HEK293 (cell line): ENCODE data around the gene C1D.
A peak's percentile ranks its signal among the peaks of the same experiment; 100 is the strongest.

Source experiments
- CTCF ChIA-PET: fragments of 350-600 bp; formaldehyde crosslinking; extraction: SDS; loops from one replicate; lab custom pipeline; 2021; ENCODE audit warnings: antibody characterized with exemption; lab: Yijun Ruan, JAX
- POLR2A ChIA-PET: fragments of 300-600 bp; formaldehyde crosslinking; extraction: SDS; loops from one replicate; lab custom pipeline; 2020; ENCODE audit warnings: antibody characterized with exemption, inconsistent platforms; lab: Yijun Ruan, JAX
- H3K27ac ChIP-seq: fragments of 200-500 bp; sonication (Bioruptor generic); 2 replicates; pipeline ENCODE4 v1.5.1; 2014; ENCODE audit warnings: low read depth, low read length, control low read depth, inconsistent platforms; ENCODE audit errors: extremely low read depth
- H3K36me3 ChIP-seq, 2 experiments: fragments of 200-500 bp in 1 of 2; sonication (Bioruptor generic) in 1 of 2; 1 replicate in 1 of 2; 2 replicates in 1 of 2; pipeline ENCODE4 v1.5.1; 2014 to 2017; ENCODE audit warnings: inconsistent platforms in 2 of 2, low read length in 2 of 2; ENCODE audit not compliant: control insufficient read depth in 2 of 2, insufficient read depth in 1 of 2
- H3K4me1 ChIP-seq: fragments of 200-500 bp; sonication (Bioruptor generic); 2 replicates; pipeline ENCODE4 v1.5.1; 2014; ENCODE audit warnings: mild to moderate bottlenecking, low read length, inconsistent platforms; ENCODE audit not compliant: control insufficient read depth, insufficient read depth
- H3K4me3 ChIP-seq: 2 replicates; pipeline ENCODE4 v1.5.1; 2011; ENCODE audit warnings: low read depth, mild to moderate bottlenecking, control low read depth, low read length, moderate library complexity
- H3K9me3 ChIP-seq: fragments of 200-500 bp; sonication (Bioruptor generic); 2 replicates; pipeline ENCODE4 v1.5.1; 2014; ENCODE audit warnings: low read depth, low read length, inconsistent platforms; ENCODE audit not compliant: control insufficient read depth, insufficient read depth
- KLF16 ChIP-seq: fragments of 450-650 bp; formaldehyde crosslinking; IDR thresholded peaks from 2 replicates; pipeline ENCODE4 v1.5.1; 2017; ENCODE audit warnings: missing biosample characterization, missing genetic modification characterization
- KLF7 ChIP-seq: fragments of 450-650 bp; formaldehyde crosslinking; IDR thresholded peaks from 2 replicates; pipeline ENCODE4 v1.5.1; 2016; ENCODE audit warnings: missing biosample characterization, missing genetic modification characterization, borderline replicate concordance
- OVOL3 ChIP-seq: fragments of 450-650 bp; formaldehyde crosslinking; IDR thresholded peaks from 2 replicates; pipeline ENCODE4 v1.5.1; 2016; ENCODE audit warnings: missing biosample characterization, missing genetic modification characterization
- PRDM10 ChIP-seq: fragments of 450-650 bp; formaldehyde crosslinking; IDR thresholded peaks from 2 replicates; pipeline ENCODE4 v1.5.1; 2016; ENCODE audit warnings: missing biosample characterization, missing genetic modification characterization
- SETDB1 ChIP-seq: IDR thresholded peaks from one replicate; pipeline ENCODE4 v1.6.1; 2017; ENCODE audit warnings: mild to moderate bottlenecking, low read length, moderate library complexity, mixed read lengths; ENCODE audit not compliant: insufficient read length
- YY1 ChIP-seq: fragments of 450-650 bp; formaldehyde crosslinking; IDR thresholded peaks from 2 replicates; pipeline ENCODE4 v1.5.1; 2018; ENCODE audit warnings: missing biosample characterization, missing genetic modification characterization
- ZBTB1 ChIP-seq: fragments of 450-650 bp; formaldehyde crosslinking; IDR thresholded peaks from 2 replicates; pipeline ENCODE4 v1.5.1; 2016; ENCODE audit warnings: missing biosample characterization, missing genetic modification characterization
- ZFHX2 ChIP-seq: fragments of 450-650 bp; formaldehyde crosslinking; conservative IDR thresholded peaks from 2 replicates; pipeline ENCODE4 v1.5.1; 2016; ENCODE audit warnings: missing biosample characterization, missing genetic modification characterization
- ZFP69B ChIP-seq: fragments of 450-650 bp; formaldehyde crosslinking; IDR thresholded peaks from 2 replicates; pipeline ENCODE4 v1.5.1; 2016; ENCODE audit warnings: missing biosample characterization, missing genetic modification characterization
- ZNF174 ChIP-seq: fragments of 450-650 bp; formaldehyde crosslinking; IDR thresholded peaks from 2 replicates; pipeline ENCODE4 v1.5.0; 2017; ENCODE audit warnings: missing biosample characterization, mild to moderate bottlenecking, missing genetic modification characterization
- ZNF184 ChIP-seq: fragments of 450-650 bp; IDR thresholded peaks from 2 replicates; pipeline ENCODE4 v1.5.1; 2018; ENCODE audit warnings: missing biosample characterization, mild to moderate bottlenecking, missing genetic modification characterization
- ZNF26 ChIP-seq: fragments of 450-650 bp; formaldehyde crosslinking; IDR thresholded peaks from 2 replicates; pipeline ENCODE4 v1.5.1; 2016; ENCODE audit warnings: missing biosample characterization, missing genetic modification characterization
- ZNF366 ChIP-seq: fragments of 450-650 bp; formaldehyde crosslinking; conservative IDR thresholded peaks from 2 replicates; pipeline ENCODE4 v1.5.1; 2016; ENCODE audit warnings: missing biosample characterization, missing genetic modification characterization
- ZNF37A ChIP-seq: fragments of 450-650 bp; IDR thresholded peaks from 2 replicates; pipeline ENCODE4 v1.5.1; 2018; ENCODE audit warnings: missing biosample characterization, missing genetic modification characterization
- ZNF596 ChIP-seq: fragments of 450-650 bp; IDR thresholded peaks from 2 replicates; pipeline ENCODE4 v1.5.0; 2018; ENCODE audit warnings: missing biosample characterization, mild to moderate bottlenecking, missing genetic modification characterization, moderate library complexity
- ZNF776 ChIP-seq: fragments of 450-650 bp; formaldehyde crosslinking; IDR thresholded peaks from 2 replicates; pipeline ENCODE4 v1.5.0; 2017; ENCODE audit warnings: missing biosample characterization, missing genetic modification characterization, borderline replicate concordance
- ZSCAN23 ChIP-seq: fragments of 450-650 bp; formaldehyde crosslinking; IDR thresholded peaks from 2 replicates; pipeline ENCODE4 v1.5.1; 2016; ENCODE audit warnings: missing biosample characterization, missing genetic modification characterization
- TF ChIP-seq, protein P1 (sequence below): fragments of 450-650 bp; formaldehyde crosslinking; conservative IDR thresholded peaks from 2 replicates; pipeline ENCODE4 v1.5.1; 2016; ENCODE audit warnings: low read depth, missing biosample characterization, missing genetic modification characterization
- TF ChIP-seq, protein P2 (sequence below): fragments of 450-650 bp; formaldehyde crosslinking; IDR thresholded peaks from 2 replicates; pipeline ENCODE4 v1.5.1; 2016; ENCODE audit warnings: missing biosample characterization, missing genetic modification characterization

The C1D gene

GRCh38 chr2:68027959-68028358 lies 34.8 kb downstream of the C1D start (continued):
- TF ChIP-seq PRDM10 (peak; percentile 66; the same call in 1 of the 2 replicates), ZSCAN23 (tag by site-specific recombination) (no peak), ZNF184 (tag by site-specific recombination) (no peak), ZNF174 (tag by site-specific recombination) (no peak), ZNF26 (tag by site-specific recombination) (no peak), ZFHX2 (tag by site-specific recombination) (no peak)
- TF ChIP-seq, protein P1, sequence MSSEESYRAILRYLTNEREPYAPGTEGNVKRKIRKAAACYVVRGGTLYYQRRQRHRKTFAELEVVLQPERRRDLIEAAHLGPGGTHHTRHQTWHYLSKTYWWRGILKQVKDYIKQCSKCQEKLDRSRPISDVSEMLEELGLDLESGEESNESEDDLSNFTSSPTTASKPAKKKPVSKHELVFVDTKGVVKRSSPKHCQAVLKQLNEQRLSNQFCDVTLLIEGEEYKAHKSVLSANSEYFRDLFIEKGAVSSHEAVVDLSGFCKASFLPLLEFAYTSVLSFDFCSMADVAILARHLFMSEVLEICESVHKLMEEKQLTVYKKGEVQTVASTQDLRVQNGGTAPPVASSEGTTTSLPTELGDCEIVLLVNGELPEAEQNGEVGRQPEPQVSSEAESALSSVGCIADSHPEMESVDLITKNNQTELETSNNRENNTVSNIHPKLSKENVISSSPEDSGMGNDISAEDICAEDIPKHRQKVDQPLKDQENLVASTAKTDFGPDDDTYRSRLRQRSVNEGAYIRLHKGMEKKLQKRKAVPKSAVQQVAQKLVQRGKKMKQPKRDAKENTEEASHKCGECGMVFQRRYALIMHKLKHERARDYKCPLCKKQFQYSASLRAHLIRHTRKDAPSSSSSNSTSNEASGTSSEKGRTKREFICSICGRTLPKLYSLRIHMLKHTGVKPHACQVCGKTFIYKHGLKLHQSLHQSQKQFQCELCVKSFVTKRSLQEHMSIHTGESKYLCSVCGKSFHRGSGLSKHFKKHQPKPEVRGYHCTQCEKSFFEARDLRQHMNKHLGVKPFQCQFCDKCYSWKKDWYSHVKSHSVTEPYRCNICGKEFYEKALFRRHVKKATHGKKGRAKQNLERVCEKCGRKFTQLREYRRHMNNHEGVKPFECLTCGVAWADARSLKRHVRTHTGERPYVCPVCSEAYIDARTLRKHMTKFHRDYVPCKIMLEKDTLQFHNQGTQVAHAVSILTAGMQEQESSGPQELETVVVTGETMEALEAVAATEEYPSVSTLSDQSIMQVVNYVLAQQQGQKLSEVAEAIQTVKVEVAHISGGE = no peak
- TF ChIP-seq, protein P2, sequence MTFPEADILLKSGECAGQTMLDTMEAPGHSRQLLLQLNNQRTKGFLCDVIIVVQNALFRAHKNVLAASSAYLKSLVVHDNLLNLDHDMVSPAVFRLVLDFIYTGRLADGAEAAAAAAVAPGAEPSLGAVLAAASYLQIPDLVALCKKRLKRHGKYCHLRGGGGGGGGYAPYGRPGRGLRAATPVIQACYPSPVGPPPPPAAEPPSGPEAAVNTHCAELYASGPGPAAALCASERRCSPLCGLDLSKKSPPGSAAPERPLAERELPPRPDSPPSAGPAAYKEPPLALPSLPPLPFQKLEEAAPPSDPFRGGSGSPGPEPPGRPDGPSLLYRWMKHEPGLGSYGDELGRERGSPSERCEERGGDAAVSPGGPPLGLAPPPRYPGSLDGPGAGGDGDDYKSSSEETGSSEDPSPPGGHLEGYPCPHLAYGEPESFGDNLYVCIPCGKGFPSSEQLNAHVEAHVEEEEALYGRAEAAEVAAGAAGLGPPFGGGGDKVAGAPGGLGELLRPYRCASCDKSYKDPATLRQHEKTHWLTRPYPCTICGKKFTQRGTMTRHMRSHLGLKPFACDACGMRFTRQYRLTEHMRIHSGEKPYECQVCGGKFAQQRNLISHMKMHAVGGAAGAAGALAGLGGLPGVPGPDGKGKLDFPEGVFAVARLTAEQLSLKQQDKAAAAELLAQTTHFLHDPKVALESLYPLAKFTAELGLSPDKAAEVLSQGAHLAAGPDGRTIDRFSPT (tag by site-specific recombination) = peak; percentile 67
- TF ChIP-seq, all 188 proteins: peak for 48

- H3K9me3 ChIP-seq = no peaks in the 10 kb centered on the region
- TF ChIP-seq KLF16 (tag by site-specific recombination) = no peak
- TF ChIP-seq ZNF776 (tag by site-specific recombination) = no peak
- TF ChIP-seq ZFP69B (tag by site-specific recombination) = no peak
- no peak for TF ChIP-seq ZBTB1 (tag by site-specific recombination)
- TF ChIP-seq SETDB1 = no peak
- no peak for TF ChIP-seq ZNF366 (tag by site-specific recombination)
- TF ChIP-seq ZNF37A = no peak
- TF ChIP-seq YY1 (tag by site-specific recombination) = no peak
- no peak for TF ChIP-seq OVOL3 (tag by site-specific recombination)
- no peak for TF ChIP-seq ZNF596 (tag by site-specific recombination)
- no peak for TF ChIP-seq KLF7 (tag by site-specific recombination)
- H3K4me3 ChIP-seq = no peak overlapping the region
- no peaks in the 10 kb centered on the region for H3K36me3 ChIP-seq
- ChIA-PET POLR2A (no interaction called here), CTCF (interaction anchor here (1.0 kb wide), 1 partner anchor 161 kb away, joined by 3 read pairs; no protein-coding TSS in a partner anchor)
- H3K4me1 ChIP-seq = peaks cover 6% of the 10 kb centered on the region; the same call in 1 of the 2 replicates
- no peak overlapping the region for H3K27ac ChIP-seq
Observed at GRCh38 chr2:68024450-68024849, 38.4 kb downstream of the C1D start.
